RPMI8226 (cell line): Measurements from ENCODE around the gene BLVRA.
A peak's percentile ranks its signal among the peaks of the same experiment; 100 is the strongest.
"Not testable (repeated sequence)": the region's sequence is repeated elsewhere in the genome, so short reads cannot be mapped to it uniquely, and the experiment has no call there.

ENCODE experiments used
- DNase-seq: peaks from one replicate; pipeline ENCODE4 v3.0.0-alpha.2; 2015

The BLVRA gene, protein sequence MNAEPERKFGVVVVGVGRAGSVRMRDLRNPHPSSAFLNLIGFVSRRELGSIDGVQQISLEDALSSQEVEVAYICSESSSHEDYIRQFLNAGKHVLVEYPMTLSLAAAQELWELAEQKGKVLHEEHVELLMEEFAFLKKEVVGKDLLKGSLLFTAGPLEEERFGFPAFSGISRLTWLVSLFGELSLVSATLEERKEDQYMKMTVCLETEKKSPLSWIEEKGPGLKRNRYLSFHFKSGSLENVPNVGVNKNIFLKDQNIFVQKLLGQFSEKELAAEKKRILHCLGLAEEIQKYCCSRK

DNA sequence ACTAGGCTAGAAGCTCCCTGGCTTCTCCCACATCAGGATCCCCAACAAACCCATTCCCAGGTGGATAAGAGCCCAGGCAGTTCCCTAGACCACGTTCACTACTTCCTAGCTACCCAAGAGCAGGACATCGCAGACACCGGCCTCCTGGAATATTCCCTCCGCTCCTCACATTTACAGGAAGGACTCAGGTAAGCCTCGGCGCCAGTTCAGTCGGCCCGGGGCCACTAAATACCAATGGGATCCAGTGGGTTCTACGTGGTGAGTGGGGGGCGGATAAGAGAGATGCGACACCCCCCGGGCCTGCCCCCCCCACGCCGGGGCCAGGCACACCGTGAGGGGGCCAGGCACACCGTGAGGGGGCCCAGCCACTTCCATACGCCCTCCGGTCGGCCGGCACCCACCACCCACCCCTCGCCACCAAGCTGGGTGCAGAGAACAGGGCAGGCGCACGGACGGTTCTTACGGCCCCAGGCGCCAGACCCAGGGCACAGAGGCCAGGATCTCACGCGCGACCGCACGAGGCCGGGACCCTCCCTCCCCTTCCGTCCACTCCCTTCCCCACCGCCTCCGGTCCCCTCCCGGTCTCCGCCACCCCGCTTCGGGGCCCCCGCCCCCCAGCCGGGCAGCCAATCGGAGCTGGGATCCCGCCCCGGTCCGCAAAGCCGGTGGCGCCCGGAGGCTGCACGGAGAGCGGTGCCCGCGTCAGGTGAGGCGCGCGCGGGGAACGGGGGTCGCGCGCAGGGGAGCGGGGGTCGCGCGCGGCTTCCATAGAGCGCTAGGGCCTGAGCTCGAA lies at the start of gene BLVRA:
Gene BLVRA (plus strand): TSS at position 652 of the 793 bp plus-strand sequence. CDS start 12,479 bp downstream, outside the sequence.
- peak; percentile 81 for DNase-seq

DNA sequence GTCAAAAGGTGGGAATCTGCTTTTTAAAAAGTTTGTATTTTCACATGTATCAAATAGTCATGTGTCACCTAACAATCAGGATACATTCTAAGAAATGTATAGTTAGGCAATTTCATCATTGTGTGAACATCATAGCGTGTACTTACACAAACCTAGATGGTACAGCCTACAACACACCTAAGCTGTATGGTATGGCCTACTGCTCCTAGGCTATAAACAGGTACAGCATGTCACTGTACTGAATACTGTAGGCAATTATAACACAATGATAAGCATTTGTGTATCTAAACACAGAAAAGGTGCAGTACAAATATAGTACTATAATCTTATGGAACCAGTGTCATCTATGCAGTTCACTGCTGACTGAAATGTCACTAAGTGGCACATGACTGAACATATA lies 47.0 kb upstream of the BLVRA start:
- DNase-seq: no peak

DNA sequence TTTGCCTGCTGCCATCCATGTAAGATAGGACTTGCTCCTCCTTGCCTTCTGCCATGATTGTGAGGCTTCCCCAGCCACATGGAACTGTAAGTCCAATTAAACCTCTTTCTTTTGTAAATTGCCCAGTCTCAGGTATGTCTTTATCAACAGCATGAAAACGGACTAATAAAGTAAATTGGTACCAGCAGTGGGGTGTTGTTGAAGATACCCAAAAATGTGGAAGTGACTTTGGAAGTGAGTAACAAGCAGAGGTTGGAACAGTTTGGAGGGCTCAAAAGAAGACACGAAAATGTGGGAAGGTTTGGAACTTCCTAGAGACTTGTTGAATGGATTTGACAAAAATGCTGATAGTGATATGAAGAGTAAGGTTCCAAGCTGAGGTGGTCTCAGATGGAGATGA lies 42.5 kb upstream of the BLVRA start:
- DNase-seq: not testable (repeated sequence)

DNA sequence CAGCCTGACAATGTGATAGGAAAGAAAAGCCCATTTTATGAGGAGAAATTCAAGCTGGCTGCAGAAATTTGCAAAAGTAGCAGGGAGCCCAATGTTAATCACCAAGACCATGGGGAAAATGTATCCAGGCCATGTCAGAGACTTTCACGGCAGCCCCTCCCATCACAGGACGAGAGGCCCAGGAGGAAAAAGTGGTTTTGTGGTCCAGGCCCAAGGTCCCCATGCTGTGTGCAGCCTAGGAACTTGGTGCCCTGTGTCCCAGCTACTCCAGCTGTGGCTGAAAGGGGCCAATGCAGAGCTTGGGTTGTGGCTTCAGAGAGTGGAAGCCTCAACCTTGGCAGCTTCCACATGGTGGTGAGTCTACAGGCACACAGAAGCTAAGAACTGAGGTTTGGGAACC lies 41.9 kb upstream of the BLVRA start:
- no peak for DNase-seq

DNA sequence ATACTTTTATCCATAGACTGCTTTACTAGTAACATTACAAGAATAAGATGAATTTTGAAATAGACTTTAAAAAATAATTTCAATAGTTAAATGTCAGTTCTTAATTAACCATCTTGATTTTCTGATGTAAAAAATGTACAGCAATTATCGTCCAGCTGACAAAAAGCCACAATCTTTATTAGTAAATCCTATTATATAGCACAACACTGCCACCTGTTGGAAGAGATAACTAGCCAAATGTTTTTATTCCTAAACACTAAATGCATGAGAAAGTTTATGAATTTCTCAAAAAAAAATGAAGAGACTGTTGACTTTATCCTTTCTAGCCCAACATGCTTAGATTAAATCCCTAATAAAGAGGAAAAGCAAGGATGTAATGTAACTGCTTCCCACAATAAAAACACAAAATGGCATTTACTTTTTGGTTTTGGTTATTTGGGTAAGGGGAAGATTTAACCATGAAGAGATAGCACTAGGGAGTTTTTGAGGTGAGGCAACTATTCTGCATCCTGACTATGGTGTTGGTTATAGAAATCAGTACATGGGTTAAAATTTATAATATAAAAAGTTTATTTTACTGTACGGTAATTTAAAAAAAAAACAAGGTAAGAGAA lies 37.2 kb upstream of the BLVRA start:
- DNase-seq: peak; percentile 70

DNA sequence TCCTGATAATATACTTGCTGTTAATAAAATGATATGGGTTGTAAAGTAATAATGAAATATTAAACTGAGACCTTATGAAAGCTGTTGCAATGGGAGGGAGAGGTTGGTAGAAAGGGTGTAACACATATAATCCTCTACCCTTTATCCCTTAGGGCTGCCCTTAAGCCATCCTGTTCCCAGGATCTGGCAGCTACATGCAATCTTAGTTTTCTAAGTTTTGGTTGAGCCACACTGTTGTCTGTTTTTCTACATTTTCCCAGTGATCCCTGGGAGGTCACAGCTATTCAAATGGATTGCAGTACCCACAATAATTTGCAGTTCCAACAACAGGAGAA lies 35.5 kb upstream of the BLVRA start:
- DNase-seq: no peak

DNA sequence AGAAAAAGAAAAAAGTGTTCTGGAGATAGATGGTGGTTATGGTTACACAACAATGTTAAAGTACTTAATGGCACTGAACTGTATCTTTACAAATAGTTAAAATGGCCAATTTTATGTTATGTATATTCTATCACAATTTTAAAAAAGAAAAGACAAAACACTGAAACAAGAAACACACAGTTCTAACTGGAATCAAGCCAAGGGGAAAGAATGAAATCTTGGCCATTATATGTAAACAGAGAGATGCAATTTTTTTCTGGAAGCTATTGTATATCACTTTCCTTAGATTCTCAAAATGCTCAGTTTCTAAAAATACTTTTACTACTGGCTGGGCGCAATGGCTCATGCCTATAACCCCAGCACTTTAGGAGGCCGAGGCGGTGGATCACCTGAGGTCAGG lies 33.2 kb upstream of the BLVRA start:
- no peak for DNase-seq

DNA sequence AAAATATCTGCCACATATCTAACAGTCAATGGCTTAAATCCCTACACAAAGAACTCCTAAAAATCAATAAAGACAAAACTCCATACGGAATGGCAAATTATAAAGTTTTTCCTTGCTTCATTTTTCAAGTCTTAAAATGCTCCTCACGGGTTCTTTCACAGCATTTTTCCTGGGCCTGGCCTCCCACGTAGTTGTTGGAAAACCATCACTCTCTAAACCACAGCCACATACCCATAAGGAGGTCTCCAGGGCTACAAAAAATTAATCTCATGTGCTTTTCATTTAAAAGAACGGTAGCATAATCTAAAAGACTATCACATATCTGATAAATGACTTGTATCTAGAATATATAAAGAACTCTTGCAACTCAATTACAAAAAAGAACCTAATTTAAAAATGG lies 32.0 kb upstream of the BLVRA start:
- no peak for DNase-seq

DNA sequence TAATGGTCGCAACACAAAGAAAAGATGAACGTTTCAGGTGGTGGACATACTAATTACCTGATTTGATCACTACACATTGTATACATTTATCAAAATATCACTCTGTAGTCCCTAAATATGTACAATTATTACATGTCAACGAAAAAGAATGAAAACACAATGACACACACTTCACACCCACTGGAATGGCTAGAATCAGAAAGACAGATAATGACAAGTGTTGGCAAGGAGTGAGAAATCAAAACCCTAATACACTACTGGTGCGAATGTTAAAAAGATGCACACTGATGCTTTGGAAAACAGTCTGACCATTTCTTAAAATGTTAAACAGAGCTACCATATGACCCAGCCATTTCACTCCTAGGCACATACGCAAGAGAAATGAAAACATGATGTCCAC lies 31.5 kb upstream of the BLVRA start:
- DNase-seq: no peak

DNA sequence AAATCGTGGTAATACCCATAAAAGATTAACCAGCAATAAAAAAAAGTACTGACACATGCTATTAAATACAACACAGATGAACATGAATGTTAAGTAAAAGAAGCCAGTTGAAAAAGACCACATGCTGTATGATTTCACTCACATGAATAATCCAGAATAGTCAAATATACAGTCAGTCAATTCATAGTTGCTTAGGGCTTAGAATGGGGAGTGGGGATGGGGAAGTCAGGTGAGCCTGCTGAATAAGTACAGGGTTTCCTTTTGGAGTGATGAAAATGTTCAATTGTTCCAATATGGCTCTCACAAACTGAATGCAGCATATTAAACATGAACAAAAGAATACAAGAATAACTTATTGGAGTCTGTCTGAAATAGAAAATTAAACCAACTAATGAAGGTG lies 31.0 kb upstream of the BLVRA start:
- no peak for DNase-seq

DNA sequence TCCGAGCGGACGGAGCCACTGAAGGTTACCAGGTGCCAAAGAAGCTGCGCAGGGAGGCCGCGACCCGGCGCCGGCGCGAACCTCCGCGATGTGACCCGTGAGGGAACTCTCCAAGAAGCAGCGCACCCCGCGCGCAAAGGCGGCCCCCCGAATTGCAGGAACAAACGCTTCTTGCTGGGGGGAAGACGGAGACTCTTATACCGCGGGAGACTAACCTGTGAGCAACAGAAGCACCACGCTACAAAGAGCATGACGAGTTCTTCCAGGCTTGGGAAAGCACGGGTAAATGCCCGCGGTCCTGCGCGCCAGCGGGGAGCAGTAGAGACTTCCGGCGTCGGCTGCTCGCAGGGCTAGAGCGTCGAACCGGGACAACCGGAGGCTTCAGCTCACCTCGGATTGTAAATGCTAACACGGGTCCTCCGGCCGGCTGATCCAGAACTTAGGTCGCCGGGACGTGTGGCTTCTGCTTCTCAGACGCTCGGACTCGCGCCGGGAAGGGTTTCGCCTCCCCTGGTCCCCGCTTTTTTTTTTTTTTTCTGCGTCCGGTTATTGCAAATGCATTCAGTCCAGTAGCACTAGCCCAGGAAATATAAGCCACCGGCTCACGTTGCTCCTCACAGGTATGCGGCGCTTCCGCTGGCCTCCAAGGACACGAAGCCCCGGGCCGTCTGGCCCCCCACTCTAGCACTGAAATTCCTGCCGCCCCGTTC lies 29.1 kb upstream of the BLVRA start, which contains the start of gene COA1:
Gene COA1 (minus strand): TSS at position 310 of the 710 bp plus-strand sequence. CDS start 80,909 bp downstream, outside the sequence.
- peak; percentile 94 for DNase-seq

DNA sequence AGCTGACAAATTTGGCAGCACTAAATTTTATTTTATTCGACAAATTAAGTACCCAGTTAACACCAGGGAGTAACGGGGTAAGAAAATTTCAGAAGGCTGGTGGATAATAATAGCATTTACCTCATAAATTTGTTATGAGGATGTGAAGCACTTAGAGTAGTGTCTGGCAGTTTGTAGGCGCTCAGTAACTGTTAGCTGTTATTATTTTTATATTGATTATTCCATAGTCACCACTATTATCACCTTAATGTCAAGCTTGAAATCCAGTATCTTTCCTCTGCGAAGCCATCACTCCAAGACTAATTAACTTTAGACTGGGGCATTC lies 28.6 kb upstream of the BLVRA start:
- DNase-seq: no peak

DNA sequence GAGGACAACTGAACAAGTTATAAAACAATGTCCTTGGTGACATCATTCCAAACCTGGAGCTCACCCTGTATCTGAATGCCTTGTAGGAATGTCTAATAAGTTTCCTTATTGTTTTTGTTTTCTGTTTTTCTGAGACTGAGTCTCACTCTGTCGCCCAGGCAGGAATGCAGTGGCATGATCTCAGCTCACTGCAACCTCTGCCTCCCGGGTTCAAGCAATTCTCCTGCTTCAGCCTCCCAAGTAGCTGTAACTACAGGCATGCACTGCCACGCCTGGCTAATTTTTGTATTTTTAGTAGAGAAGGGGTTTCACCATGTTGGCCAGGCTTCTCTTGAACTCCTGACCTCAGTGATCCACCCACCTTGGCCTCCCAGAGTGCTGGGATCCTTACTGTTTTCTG lies 27.0 kb upstream of the BLVRA start:
- DNase-seq: not testable (repeated sequence)

DNA sequence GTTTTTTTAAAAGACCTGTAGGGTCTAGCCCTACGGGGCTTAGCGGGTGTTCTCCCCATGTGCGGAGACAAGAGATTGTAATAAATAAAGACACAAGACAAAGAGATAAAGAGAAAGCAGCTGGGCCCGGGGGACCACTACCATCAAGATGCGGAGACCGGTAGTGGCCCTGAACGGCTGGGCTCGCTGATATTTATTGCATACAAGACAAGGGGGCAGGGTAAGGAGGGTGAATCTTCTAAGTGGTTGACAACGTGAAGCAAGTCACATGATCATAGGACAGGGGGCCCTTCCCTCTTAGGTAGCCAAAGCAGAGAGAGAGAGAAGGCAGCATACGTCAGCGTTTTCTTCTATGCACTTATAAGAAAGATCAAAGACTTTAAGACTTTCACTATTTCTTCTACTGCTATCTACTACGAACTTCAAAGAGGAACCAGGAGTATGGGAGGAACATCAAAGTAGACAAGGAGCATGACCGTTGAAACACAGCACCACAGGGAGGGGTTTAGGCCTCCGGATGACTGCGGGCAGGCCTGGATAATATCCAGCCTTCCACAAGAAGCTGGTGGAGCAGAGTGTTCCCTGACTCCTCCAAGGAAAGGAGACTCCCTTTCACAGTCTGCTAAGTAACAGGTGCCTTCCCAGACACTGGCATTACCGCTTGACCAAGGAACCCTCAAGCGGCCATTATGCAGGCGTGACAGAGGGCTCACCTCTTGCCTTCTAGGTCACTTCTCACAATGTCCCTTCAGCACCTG lies 23.7 kb upstream of the BLVRA start:
- not testable (repeated sequence) for DNase-seq

DNA sequence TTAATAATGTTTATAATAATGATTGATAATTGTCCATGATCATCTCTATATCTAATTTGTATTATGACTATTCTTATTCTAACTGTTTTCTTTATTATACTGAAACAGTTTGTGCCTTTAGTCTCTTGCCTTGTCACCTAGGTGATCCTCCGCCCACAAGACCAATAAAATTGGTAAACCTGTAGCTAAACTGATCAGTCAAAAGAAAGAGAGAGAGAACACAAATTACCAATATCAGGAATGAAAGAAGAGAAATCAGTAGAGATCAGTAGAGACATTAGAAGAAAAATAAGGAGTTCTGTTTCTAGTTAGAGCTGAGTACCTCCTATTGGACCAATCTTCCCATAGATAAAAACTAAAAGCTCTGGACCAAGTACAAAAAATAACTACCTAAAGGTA lies 23.1 kb upstream of the BLVRA start:
- DNase-seq: no peak

DNA sequence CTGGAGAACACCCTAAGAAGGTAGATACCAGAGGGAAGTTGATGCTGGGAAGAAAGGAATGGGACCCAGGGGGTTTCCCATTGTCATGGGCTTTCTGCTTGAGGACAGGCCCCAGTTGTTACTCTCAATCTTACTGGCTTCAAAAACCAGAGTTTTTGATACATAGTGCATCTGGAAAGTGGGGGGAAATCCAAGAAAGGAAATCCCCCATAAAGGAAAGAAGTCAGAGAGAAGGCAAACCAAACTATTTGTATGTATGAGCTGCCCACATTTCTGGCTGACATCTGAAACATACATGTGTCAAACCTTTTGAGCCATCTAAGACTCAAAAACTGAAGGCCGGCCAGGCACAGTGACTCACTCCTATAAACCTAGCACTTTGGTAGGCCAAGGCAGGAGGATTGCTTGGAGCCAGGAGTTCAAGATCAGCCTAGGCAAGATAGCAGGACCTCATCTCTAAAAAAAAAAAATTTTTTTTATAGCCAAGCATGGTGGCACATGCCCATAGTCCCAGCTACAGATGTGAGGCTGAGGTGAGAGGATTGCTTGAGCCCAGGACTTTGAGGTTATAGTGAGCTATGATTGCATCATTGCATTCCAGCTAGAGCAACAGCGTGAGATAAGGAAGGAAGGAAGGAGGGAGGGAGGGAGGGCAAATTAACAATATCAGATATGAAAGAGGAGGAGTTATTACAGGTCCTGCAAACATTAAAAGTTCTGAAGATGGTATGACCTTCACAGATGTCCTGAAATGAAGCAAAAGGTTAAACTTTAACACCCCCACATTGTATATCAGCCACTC lies 22.5 kb upstream of the BLVRA start:
- DNase-seq: no peak

DNA sequence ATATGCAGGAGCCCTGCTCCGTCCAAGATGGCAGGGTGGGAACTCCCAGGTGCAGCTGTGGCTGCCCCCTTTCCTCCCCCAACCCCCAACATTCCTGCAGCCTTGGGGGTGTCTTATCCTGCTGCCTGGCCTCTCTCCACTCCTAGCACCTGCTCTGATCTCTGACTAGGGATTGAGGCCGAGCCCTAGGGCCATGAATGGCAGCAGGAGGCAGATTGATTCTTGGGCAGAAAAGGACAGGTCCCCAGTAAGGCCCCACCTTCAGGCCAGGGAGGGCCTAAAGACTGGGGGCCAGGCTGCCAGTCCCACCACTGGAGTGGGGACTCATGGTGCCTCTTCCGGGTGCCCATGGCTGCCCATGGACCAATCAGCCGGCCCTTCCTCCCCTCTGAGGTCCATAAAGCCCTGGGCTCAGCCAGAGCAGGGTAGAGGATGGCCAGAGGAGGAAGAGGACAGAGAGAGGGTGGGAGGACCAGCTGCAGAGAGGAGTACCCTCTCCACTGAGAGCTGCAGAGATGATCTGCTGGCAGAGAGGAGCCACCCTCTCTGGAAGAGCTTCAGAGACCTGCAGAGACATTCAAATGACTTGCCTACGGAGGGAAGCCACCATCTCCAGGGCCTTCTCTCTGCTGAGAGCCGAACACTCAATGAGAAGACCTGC lies 20.9 kb upstream of the BLVRA start:
- DNase-seq: no peak

DNA sequence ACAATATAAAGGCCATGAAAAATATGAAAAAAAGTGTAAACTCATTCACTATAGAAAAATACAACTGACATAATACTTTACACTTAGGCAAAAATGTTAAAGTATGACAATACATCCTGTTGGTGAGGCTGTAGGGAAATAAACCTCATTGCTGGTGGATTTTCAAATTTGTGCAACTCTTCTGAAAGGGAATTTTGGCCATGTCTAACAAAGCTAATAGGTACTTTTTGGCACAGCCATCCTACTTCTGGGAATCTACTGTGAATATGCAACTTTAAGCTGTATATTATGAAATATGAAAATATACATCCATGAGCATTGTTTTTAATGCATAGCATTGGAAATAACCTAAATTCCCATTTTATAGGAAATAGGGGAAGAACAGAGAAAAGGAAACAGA lies 15.8 kb upstream of the BLVRA start:
- DNase-seq: no peak

DNA sequence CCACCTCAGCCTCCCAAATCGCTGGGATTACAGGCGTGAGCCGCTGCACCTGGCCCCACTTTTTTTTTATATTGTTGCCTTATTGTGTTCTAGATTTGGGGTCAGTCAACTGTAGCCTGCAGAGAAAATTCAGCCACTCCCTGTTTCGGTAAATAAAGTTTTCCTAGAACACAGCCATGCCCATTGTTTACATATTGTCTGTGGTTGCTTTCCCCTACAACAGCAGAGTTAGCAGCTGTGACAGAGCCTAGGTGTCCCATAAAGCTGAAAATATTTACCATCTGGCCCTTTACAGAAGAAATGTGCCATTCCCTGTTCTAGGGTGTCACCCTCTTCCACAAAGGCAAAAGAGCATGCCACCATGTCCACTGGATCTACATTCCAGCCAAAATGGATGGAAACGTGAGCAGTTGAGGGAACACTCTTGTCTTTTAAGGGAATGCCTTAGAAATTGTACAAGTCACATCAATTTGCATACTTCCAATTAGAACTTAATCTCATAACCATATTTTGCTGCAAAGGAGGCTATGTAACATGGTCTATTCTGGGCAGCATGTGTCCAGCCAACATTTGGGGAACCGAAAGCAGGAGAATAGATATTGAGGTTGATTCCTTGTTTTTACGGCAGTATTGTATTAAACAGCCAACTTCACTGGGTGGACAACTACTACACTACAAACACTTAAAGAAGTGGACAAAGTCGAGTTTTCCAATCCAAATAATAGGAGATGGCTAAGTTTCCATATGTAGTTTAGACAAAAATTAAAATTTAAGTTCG lies 11.0 kb upstream of the BLVRA start:
- DNase-seq: peak; percentile 76

DNA sequence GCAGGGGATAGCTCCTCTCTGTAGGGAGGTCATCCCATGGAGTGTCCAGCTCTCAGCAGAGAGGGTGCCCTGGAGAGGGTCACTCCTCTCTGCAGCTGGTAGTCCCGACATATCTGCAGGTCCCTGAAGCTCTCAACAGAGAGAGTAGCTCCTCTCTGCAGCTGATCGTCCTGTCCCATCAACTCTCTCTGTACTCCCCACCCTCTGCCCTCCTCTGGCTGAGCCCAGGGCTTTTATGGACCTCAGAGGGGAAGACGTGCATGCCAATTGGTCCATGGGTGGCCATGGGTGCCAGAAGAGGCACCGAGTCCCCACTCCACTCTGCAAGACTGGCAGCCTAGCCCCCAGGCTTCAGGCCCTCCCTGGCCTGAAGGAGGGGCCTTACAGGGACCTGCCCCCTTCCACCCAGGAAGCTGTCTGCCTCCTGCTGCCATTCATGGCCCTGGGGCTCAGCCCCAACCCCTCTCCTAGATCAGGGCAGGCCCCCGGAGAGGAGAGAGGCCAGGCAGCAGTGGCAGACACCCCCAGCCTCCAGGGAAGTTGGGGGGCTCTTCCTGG lies 9.0 kb upstream of the BLVRA start:
- peak; percentile 55 for DNase-seq
